ENCODE data around the gene KRT31.
"Not testable (repeated sequence)": the region's sequence is repeated elsewhere in the genome, so short reads cannot be mapped to it uniquely, and the experiment has no call there.

The KRT31 gene

DNA sequence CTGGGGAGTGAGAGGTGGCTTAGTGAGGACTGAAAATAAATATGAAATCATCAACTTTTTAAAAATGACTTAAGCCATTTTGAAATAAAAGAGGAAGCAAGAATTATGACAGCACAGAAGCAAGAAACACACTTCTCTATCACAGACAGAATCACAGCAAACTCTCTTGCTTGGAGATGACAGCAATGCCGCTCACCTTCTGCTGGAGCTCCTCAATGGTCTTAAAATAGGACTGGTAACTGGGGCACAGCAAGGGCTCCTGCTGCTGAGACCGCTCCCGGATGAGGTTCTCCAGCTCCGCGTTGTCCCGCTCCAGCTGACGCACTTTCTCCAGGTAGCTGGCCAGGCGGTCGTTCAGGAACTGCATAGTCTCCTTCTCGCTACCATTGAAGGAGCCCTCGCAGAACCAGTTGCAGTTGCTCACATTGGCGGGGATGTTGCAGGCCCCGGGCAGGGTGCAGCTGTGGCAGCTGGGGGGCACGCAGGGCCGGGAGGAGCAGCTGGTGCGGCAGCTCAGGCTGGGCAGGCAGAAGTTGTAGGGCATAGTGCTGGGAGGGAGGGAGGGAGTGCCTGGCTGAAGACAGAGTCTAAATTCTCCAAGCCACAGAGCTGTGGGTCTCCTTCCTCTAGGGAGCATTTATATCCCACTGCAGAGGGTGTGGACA is at the start of gene KRT31:
Gene KRT31, minus strand, starts transcription at position 613 of the 665 bp plus-strand sequence. Its CDS starts 69 bp downstream, at position 544.
- DNase-seq: no peak

DNA sequence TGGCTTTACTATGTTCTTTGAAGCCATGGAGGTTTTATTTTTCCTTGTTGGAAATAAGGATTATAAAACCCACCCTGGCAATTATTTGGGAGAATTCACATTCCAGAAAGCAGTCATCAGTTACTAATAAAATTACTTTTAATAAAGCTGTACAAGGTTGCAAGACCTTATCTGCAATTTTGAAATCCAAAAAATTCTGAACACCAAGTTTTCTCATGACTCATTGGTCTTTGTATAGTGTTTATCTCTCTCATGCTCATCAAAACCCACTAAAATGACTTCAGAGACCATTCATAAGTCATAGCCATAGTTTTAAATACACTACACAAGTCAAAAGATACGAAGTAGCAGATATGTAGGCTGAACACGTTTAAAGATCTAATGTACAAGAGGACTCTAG is 49.4 kb upstream of the KRT31 start:
- DNase-seq: no peak

DNA sequence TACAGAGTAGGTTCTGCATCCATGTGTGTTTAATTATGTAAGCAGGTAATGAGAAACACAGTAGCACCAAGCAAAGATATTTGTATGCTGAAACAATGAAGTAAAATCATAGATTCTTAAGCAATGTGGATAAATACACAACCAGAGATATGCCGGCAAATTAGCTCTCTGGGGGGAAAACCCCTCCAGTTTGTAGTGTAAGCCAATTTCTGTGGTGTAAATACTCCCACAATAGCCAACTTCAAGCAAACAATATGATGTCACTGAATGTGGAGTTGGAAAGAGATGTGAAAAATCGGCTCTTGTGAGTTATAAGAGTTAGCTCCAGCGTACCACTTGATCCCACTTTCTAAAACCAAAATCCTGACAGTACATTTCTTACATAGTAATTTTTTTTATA is 47.2 kb upstream of the KRT31 start:
- DNase-seq: no peak

DNA sequence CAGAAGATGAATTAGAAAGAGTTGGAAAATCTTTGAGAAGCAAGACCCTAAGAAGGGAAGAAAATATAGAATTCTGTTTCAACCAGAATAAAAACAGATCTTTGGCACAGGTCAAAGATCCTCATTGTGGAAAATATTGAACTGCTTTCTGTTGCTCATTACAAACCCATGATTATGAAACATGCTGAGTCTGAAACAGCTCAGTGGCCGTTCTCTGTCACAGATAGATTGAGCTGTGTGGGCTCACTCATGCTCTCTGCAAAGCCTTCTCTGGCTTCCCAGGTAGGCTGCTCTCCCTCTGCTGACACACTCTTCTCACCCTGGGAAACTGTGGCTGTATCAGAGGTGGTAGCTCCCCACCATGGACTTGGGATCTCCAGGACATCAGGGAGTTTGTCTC is 46.8 kb upstream of the KRT31 start:
- no peak for DNase-seq

DNA sequence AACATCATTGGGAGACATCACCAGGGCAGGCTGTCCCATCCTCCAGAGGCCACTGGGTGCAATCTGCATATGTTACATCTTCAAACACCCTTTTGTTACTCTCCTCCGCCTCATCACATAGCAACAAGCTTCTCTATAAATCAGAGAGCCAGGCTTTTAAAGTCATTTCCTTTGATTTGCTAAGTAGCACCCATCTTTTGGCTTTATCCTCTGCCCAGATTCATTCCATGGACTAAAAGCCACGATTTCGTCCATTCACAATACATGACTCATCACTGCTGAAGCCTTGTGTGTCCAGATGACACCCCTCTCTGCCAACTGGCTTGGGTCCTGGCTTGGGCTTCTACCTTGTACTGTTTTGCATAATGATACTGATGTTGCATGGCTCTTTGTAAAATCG is 45.3 kb upstream of the KRT31 start:
- no peak for DNase-seq

DNA sequence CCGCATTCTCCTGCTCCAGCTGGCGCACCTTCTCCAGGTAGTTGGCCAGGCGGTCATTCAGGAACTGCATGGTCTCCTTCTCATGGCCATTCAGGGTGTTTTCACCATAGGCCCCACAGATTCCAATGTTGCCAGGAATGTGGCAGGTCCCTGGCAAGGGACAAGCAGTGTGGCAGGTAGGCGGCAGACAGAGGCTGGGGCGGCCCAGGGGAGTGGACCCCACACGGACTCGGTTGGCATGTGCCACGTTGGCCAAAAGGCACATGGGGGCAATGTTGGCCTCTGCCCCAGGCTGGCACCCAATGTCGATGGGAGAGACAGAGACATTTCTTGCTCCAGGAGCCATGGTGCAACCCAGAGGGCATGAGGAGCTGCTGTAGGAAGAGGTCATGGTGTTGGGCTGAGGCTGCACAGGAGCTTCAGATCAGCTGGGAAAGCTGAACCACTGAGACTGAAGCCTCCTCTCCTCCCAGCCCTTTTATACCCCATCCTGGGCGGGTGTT is 43.2 kb upstream of the KRT31 start, which contains the start of gene KRT38:
Gene KRT38, minus strand, starts transcription at position 453 of the 503 bp plus-strand sequence. Its CDS starts 62 bp downstream, at position 391.
- no peak for DNase-seq

DNA sequence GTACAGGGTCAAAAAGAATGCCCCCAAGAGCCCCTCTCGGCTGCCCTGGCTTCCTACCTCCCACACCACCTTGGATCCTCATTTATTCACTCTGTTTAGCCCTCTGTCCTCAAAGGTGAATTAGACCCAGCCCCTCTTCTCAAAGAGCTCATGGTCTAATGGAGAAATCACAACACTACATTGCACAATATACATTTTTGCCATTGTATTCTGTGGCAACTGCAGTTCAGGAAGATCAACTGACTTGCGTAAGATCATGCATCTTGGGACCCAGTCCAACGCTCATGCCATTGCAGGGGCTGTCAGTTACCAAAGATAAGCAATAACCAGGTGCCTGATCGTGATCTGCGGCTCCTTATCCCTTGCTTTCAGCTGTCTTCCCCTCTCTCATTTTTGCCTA is 42.0 kb upstream of the KRT31 start:
- DNase-seq: no peak

DNA sequence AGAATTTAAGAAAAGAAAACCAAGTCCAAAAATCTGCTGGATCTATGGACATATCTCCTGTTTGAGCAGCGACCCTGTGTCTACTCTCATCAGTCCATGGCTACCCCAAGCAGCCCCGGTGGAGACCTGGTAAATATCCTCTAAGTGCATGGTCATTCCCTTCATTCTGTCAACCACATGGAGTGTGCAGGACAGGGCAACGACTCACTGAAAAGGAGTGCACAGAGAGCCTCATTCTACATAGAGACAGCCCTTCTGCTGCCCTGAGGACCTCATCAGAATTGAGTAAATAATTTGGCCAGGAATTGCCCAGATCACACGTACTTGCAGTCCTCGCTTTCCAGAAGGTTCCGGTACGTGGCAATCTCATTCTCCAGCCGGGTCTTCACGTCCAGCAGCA is 40.4 kb upstream of the KRT31 start:
- no peak for DNase-seq

DNA sequence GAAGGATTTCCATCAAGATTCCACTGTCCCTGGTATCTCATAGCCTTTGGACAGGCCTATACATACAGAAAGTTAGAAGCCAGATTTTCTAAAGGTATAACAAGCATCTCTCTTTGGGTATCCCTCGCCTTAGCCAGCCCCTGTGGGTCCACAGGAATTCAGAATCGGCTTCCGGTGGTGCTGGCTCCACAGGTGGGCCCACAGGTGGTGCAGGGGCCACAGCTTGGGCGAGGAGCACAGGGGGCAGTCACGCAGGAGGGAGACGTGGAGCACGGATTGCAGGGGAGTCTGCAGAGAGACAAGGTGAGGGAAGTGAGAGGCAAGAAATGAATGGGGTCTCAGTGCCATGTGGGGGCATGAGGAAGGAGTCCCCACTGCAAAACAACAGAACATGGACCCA is 39.8 kb upstream of the KRT31 start:
- DNase-seq: no peak

DNA sequence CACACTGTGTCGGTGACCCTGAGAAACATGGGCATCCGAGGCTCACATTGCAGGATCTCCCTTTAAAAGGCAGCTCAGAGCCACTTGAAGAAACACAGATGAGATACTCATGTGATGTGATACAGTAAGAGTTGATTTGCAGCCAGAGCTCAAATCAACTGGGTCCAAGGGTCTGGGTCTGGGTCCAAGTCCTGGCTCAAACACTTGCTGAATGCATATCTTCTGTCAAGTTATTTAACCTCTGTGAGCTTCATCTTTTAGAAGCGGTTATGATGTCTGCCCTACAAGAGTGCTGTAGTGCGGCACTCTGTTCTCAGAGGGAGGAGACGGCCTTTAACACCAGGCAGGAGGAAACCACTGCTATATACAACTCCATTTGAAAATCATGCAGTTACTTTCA is 37.0 kb upstream of the KRT31 start:
- DNase-seq: no peak

DNA sequence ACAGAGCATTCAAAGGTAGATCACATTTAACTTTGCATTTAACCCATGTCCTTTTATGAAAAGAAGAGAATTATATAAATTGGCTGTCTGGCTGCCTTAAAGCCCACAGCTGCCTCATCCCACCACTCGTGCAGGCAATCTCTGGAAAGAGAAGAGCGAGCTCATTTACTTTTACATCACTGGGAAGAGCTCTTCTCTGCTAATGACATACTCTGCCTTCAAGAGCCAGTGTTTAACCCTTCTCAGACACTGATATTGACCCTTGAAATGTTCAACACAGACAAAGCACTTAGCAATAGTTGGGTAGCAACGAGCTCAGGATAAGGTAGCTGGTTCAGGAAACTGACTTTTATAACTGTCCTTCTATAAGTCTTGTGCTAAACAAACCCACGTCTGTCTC is 36.6 kb upstream of the KRT31 start:
- DNase-seq: no peak

DNA sequence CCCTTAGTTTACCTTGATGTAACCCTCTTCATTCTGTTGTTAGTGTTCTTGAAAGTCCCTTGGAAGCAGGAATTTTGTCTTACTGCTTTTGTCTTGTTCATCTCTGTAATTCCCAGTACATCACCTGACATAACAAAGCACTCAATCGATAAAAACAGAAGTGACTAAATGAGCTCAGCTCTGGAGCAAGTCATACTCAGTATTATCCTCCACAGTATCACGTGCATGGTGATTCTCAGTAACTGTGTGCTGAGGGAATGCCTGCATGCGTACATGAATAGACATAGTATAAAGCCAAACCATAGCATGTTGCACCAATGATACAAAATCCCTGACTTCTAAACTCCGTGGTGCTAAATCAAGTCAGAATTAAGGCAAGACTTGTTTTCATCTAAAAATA is 36.2 kb upstream of the KRT31 start:
- no peak for DNase-seq

DNA sequence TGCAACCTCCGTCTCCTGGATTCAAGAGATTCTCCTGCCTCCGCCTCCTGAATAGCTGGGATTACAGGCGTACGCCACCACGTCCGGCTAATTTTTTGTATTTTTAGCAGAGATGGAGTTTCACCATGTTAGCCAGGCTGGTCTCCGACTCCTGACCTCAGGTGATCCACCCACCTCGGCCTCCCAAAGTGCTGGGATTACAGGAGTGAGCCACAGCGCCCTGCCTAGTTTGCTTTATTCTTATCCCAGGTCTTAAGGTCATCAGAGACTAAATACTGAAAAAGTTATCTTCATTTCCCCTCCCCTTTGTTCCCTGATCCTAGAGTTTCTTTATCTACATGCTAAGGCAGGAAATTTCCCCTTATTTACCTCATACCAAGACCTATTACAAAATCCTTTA is 33.0 kb upstream of the KRT31 start:
- not testable (repeated sequence) for DNase-seq

DNA sequence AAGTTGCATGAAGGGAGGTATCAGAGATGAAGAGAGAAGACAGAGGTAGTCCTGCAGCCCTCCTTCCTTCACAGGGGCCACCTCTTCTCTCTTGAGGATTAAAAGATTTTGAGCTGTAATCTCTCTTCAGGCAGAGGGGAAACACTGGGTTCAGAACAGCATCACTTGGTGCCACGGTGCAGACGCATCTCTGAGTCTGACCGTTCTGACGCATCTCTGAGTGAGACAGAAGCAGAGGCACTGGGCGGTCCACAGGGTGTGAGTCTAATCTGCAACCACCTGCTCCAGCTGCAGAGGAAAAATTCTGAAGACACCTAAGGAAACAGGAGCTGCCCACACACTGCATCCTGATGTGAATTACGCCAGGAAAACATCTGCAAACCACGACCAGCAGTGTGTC is 32.3 kb upstream of the KRT31 start:
- no peak for DNase-seq

DNA sequence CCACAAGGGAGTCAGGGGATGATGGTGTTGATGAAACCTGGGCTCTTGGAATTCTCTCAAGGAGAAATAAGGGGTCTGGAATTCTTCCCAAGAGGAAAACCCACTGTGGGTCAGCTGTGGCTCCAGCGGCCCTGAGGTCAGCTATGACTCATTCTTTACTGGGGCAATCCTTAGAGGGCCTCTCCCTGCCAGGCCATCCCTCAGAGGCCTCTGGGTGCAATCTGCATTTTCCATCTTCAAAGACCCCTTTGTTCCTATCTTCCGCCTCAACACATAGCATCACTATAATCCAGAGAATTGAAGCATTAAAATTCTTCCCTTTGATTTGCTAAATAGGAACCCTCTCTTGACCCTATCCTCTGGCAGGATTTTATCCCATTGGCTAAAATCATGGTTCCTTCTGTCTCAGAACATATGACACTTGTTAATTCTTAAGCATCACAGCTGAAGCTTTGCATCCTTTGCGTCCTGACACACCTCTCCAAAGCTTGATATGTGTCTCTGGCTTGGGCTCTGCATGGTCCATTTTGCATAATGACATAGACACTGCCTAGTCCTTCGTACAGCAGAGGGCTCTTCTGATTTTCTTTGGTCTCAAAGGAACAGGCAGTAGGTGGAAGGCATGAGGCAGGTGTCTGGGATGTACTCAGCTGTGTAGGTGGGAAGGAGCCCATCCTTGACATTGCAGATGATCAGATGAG is 31.3 kb upstream of the KRT31 start:
- DNase-seq: no peak

DNA sequence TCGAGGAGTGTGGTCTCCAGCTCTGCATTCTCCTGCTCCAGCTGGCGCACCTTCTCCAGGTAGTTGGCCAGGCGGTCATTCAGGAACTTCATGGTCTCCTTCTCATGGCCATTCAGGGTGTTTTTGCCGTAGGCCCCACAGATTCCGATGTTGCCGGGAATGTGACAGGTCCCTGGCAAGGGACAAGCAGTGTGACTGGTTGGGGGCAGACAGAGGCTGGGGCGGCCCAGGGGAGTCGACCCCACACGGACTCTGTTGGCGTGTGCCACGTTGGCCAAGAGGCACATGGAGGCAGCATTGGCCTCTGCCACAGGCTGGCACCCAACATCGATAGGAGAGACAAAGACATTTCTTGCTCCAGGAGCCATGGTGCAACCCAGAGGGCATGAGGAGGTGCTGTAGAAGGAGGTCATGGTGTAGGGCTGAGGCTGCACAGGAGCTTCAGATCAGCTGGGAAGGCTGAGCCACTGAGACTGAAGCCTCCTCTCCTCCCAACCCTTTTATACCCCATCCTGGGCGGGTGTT is 26.8 kb upstream of the KRT31 start, which contains the start of gene KRT37:
Gene KRT37, minus strand, starts transcription at position 475 of the 525 bp plus-strand sequence. Its CDS starts 62 bp downstream, at position 413.
- no peak for DNase-seq

DNA sequence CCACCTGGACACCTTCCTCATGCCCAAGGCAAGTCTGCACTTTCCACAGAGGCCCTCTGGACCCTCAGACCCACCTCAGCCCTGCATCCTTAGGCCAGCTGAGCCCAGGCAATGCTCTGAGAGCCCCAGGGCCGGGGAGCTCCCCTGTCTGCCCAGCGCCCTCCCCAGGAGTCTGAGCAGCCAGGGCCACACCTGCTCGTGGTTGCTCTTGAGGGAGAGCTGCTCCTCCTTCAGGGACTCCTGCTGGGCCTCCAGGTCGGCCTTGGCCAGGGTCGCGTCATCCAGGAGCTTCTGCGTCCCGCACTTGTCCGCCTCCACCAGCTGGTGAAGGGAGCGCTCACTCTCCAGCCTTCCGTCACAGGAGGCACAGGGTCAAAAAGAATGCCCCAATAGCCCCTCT is 25.2 kb upstream of the KRT31 start:
- DNase-seq: not testable (repeated sequence)

DNA sequence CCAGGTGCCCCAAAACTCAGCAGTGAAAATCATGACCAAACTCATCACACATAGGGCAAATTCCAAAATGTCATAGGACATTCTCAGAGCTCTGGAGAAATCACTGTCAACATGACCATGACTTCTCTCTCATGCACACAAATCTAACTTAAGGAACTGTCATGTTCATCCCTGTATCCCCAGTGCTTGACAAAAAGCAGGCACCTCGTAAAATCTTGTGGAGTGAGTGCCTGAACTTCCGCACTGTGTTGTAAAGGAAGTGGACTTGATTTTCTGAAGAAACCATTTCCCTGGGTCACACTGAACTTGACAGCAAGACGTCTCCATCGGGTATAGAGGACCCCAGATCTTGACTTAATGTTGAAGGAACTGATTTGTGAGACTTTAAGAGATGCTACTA is 24.2 kb upstream of the KRT31 start:
- no peak for DNase-seq

DNA sequence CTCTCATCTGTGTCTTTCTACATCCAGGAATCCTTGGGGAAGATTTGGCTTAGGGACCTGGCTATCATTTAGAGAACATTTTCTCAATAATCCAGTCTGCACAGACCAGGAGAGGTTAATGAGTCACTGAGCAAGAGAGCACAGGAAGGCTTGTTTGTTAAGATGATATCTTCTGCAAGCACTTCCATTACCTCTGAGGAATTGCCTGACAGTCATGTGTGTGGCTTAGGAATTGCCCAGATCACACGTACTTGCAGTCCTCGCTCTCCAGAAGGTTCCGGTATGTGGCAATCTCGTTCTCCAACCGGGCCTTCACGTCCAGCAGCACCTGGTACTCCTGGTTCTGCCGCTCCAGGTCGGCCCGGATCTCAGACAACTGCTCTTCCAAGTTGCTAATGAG is 23.7 kb upstream of the KRT31 start:
- DNase-seq: no peak

DNA sequence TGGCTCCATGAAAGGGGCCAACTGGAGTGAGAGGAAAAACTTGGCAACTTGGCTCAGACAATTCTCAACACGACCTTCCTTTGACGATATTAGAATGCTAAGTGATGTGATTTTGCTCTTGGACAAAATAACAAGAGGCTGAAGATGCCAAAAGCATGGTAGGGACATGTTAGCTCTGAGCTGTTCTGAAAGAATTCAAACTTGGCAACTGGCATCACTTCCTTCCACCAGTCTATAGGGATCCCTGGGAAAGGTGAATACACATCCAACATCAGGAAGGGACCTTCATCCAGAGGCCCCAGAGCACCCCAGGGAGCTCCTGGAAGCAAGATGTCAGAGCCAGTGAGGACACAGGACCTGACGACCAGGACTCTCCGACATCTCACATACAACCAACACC is 22.7 kb upstream of the KRT31 start:
- DNase-seq: no peak

DNA sequence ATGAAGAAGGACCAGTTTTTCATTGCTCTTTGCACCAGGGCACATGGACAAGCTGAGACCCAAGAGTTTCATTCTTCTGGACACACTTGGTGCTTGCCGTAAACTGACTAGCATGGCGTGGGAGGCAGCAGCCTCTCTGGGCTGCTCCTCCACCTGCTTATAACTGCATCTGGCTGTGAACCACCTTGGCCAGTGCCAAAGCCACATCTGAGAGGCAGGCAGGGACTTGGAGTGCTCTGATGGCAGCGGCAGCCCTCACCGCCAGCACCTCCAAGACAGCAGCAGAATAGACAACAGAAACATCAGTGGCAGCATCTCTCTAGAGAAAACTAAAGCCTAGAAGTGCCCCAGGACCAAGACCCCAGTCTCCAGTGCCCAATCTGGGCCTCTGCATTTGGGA is 22.3 kb upstream of the KRT31 start:
- no peak for DNase-seq

DNA sequence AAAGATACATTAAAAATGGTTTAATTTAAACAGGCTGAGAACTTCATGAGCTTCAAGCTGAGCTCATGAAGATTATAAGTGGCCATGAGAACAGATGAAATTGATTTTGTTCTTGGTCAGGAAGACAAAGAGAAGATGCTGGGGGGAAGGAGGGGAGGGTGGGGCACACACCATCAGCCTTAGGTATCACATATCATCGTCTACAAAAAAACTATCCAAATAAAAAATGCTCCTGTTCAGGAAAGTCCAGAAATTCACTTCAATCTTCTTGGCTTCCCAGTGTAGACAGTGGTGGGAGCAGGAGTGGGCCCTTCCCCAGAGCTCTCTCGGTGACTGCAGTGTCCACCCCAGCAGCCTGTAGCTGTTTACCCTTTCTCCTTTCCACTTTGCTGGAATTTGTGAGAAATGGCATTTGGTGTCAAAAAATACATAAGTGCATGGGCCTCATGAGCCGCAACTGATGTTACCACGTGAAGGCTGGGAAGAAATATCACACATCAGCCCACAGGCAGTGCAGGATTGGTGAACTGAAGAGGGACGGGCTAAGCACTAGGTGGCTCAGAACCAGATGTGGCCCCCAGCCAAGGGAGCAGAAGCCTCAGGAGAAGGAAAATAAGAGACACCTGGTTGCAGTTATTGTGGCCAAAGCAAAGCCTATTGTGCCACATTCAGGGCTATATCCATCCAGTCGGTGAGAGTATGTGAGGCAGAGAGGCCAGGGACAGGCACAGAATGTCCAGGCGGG is 20.9 kb upstream of the KRT31 start:
- DNase-seq: no peak

DNA sequence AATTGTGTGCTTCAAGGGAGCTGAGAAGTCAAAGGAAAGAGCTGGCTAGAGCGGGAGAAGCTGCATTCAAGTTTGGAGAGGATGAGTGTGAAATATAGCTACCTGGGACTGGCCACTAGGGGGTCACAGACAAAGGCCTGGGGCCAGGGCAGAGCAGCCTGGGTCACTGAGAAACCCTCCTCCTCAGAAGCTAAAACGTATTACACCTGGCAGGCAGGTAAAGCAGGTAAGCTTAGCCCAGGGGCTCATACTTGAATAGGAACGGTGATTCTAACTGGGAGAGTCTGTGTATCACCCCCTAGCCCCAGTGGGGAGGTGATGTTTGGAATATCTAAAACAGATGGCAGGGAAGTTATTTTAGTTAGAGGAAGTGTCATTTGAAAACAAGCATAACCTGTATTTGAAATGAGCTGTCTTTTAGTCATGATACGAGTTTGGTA is 20.2 kb upstream of the KRT31 start:
- no peak for DNase-seq

Data from NCI-H2081 treated with DMSO at 0.1 percent for 48 hours (cell line).